Measurements from ENCODE around the gene FAM174B.

FAM174B gene

DNA sequence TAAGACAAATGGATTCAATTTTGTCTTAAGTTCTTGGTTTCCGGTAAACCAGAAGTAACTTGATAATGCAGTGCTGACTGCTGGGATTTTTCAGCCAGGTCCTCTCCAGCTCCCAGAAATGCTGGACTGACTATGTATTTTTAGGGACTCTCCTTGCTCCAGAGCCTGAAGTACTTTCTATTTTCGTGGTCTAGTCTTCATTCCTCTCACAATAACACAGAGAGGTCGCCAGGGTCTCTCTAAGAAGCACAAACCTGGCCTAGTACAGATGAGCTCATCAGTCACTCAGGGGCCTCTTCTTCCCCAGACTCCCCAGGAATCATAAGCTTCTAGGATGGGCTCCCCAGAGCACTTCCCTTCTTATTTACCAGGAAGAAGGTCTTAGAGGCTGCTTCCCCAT, 85.8 kb downstream of the FAM174B start:
- no peak for DNase-seq (ENCODE audit: low read depth)

All from stimulated activated CD8-positive, alpha-beta memory T cell treated with anti-CD3 and anti-CD28 coated beads, Interleukin-7, amount 100 ng/mL, for 24 hours (primary cell).